GM10248 (cell line): ENCODE measurements around the gene FGF2.

Experiments used
- CTCF ChIA-PET: fragments of 300-600 bp; sonication (Branson Sonifier 250); formaldehyde crosslinking; extraction: SDS; loops from one replicate; lab custom pipeline; 2021; ENCODE audit warnings: antibody characterized with exemption; lab: Yijun Ruan, JAX
- POLR2A ChIA-PET: fragments of 350-650 bp; sonication (Branson Sonifier 250); formaldehyde crosslinking; extraction: SDS; loops from one replicate; lab custom pipeline; 2020; ENCODE audit warnings: antibody characterized with exemption; lab: Yijun Ruan, JAX
- DNase-seq: peaks from one replicate; pipeline ENCODE4 v3.0.0; 2012; ENCODE audit errors: extremely low spot score
- TF ChIP-seq, protein P1 (sequence below): IDR thresholded peaks from 2 replicates; pipeline ENCODE4 v1.5.1; 2012; ENCODE audit warnings: mild to moderate bottlenecking, low read depth; ENCODE audit errors: extremely low read depth, missing control alignments, control extremely low read depth

Gene FGF2

DNA sequence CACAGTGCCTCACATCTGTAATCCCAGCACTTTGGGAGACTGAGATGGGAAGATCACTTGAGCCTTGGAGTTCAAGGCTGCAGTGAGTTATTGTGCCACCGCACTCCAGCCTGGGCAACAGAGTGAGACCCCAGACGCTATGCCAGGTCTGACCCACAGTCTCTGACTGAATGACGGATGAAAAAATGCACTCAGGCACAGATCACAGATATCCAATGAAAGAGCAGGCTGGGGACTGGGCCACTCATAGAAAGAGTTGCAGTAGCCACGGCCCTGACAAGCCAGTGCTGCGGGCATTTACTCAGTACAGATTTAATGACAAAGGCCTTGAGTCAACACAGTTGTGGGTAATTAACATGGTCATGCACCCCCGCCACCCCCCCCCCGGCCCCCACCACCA lies 73.1 kb downstream of the FGF2 start:
- TF ChIP-seq, protein P1, sequence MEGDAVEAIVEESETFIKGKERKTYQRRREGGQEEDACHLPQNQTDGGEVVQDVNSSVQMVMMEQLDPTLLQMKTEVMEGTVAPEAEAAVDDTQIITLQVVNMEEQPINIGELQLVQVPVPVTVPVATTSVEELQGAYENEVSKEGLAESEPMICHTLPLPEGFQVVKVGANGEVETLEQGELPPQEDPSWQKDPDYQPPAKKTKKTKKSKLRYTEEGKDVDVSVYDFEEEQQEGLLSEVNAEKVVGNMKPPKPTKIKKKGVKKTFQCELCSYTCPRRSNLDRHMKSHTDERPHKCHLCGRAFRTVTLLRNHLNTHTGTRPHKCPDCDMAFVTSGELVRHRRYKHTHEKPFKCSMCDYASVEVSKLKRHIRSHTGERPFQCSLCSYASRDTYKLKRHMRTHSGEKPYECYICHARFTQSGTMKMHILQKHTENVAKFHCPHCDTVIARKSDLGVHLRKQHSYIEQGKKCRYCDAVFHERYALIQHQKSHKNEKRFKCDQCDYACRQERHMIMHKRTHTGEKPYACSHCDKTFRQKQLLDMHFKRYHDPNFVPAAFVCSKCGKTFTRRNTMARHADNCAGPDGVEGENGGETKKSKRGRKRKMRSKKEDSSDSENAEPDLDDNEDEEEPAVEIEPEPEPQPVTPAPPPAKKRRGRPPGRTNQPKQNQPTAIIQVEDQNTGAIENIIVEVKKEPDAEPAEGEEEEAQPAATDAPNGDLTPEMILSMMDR = no peak
- ChIA-PET POLR2A (no interaction called here), CTCF (no interaction called here)
- DNase-seq = no peak

GRCh38 chr4:122900314-122900713 lies 73.7 kb downstream of the FGF2 start:
- POLR2A ChIA-PET = no interaction called here
- no peak for DNase-seq
- CTCF ChIA-PET = no interaction called here

DNA sequence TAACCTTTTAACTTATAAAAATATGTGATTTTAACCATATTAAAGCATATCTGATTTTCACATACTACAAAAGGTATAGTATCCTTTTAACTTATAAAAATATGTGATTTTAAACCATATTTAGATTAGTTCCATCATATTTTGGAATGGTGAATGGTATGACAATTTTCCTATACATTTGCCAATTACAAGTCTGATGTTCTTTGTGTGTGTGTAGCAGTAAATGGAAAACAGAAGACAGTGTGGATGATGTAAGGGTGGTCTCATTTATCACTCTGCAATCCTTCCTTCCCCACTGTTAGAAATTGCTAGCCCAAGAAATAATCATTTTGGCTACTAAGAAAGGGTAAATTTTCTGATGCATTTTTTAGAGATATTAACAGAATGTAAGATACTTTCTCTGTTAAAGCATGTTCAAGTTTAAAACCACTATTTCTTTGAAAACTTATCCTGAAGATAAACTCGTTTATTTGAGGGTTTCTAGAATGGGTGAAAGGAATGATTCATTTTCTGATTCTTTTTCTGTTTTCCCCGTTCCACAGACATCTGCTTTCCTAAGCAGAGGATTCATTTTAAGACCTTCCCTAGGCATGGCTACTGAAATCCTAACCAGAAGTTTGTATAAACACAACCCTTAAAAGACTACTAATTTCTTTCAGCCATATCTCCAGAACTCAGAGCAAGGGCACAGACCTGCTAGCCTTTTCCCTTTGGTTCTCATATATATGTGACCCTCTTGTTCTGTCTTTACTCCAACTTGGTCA lies 74.8 kb downstream of the FGF2 start:
- POLR2A ChIA-PET = no interaction called here
- DNase-seq = no peak

More at GRCh38 chr4:122900314-122900713, 73.7 kb downstream of the FGF2 start:
- TF ChIP-seq, protein P1 = no peak

GRCh38 chr4:122903766-122904288 lies 77.2 kb downstream of the FGF2 start:
- TF ChIP-seq, protein P1 = no peak
- no peak for DNase-seq
- POLR2A ChIA-PET = interaction anchor here (0.6 kb wide), 1 partner anchor 287 kb away, joined by 3 read pairs; no protein-coding TSS in a partner anchor
- CTCF ChIA-PET = interaction anchor here (0.7 to 2.5 kb wide), 7 partner anchors 8 to 147 kb away, joined by 3 to 14 read pairs (median 7); partner anchors contain the start of gene NUDT6

More for the DNA sequence above, 74.8 kb downstream of the FGF2 start:
- CTCF ChIA-PET = no interaction called here
- TF ChIP-seq, protein P1 = no peak

DNA sequence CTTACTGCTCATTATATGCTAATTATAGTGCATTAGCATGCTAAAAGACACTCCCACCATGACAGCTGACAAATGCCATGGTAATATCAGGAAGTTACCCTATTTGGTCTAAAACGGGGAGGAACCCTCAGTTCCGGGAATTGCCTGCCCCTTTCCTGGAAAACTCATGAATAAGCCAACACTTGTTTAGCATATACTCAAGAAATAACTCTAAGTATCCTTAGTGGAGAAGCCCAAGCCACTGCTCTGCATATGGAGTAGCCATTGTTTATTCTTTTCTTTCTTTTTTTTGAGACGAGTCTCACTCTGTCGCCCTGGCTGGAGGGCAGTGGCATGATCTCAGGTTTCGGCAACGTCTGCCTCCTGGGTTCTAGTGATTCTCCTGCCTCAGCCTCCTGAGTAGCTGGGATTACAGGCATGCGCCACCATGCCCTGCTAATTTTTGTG lies 80.3 kb downstream of the FGF2 start:
- CTCF ChIA-PET = no interaction called here

GRCh38 chr4:122908223-122908622 lies 81.6 kb downstream of the FGF2 start:
- no peak for DNase-seq
- ChIA-PET CTCF (no interaction called here), POLR2A (no interaction called here)
- TF ChIP-seq, protein P1 = no peak

More for the DNA sequence above, 80.3 kb downstream of the FGF2 start:
- TF ChIP-seq, protein P1 = no peak
- DNase-seq = no peak
- POLR2A ChIA-PET = no interaction called here
